Occipital lobe (tissue), 2 donors: ENCODE results near the gene LMBRD2. TPM values are rescaled to one million over a fixed set of nuclear protein-coding genes. Genes with fewer than 3 reads are reported as not detected.

Experiments used
- DNase-seq: peaks from one replicate; lab custom pipeline; 2025; lab: John Stamatoyannopoulos, UW
- total RNA-seq: library from RNA; depleted of rRNA; stranded (reverse); fragments of >200 nt; gene quantifications from one replicate; pipeline ENCODE4 v1.2.3, GENCODE V29; 2014

LMBRD2 gene
- total RNA-seq, 1 donor from 2014 or later = 85.8 TPM

GRCh38 chr5:36108758-36109460, 42.8 kb downstream of the LMBRD2 start:
- DNase-seq = no peak

GRCh38 chr5:36105819-36106218, 45.9 kb downstream of the LMBRD2 start:
- DNase-seq = no peak

GRCh38 chr5:36099748-36100147, 51.9 kb downstream of the LMBRD2 start:
- DNase-seq = no peak

DNA sequence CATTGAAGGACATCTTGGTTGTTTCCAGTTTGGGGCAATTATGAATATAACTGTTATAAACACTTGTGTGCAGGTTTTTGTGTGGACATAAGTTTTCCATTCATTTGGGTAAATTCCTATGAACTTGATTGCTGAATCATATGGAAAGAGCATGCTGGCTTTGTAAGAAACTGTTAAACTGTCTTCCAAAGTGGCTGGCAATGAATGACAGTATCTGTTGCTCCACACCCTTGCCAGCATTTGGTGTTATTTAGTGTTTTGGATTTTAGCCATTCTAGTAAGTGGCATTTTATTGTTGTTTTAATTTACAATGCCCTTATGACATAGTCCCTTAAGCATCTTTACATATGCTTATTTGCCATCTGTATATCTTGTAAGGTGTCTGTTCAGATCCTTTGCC, 55.2 kb downstream of the LMBRD2 start:
- no peak for DNase-seq

DNA sequence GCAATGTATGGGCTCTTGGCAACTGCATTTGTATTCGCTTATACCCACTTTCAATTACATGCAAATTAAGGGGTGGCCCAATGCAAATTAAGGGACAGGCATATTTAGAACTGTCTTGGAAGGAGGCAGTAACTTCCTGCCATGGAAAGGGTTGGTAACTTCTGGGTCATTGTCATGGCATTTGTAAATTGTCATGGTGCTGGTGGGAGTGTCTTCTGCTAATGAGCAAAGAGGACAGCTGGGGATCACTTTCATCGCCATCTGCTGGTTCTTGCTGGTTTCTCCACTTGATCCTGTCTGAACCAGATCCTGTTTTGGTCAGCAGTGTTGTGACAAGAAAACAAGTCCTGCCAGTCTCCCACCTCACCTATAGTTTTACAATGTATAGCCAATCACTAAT, 61.7 kb downstream of the LMBRD2 start:
- DNase-seq = no peak

GRCh38 chr5:36079200-36079781, 72.4 kb downstream of the LMBRD2 start:
- DNase-seq = no peak

- DNase-seq = no peak
Measured at GRCh38 chr5:36078430-36078829, 73.3 kb downstream of the LMBRD2 start.

DNA sequence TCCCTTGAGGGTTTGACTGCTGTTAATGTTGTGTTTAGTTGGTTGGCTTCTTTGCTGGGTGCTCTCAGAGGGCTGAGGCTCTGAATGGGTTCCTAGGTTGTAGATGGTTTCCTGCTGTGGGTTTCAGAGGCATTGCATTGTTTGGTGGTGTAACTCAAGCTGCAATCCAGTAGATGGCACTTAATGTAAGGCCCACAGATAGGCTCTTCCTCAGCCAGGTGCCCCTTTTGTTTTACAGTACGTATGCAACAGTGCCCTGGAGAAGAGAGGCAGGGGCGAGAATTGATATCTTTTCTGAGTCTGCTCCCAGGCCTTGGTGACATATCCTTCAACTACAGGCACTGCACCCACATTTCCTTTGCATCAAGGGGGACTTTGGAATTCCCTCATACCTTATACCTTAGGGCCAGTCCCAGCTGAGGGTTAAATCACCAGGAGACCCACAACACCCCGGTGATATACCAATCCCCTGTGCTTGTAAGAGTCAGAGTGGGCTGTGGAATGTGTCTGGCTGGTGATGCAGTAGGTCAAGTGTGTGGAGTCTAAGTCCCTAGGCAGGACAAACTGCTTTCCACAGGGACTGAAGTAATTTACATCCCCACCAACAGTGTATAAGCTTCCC, 78.0 kb downstream of the LMBRD2 start:
- no peak for DNase-seq

- no peak for DNase-seq
Measured at GRCh38 chr5:36070687-36071571, 80.8 kb downstream of the LMBRD2 start.

DNA sequence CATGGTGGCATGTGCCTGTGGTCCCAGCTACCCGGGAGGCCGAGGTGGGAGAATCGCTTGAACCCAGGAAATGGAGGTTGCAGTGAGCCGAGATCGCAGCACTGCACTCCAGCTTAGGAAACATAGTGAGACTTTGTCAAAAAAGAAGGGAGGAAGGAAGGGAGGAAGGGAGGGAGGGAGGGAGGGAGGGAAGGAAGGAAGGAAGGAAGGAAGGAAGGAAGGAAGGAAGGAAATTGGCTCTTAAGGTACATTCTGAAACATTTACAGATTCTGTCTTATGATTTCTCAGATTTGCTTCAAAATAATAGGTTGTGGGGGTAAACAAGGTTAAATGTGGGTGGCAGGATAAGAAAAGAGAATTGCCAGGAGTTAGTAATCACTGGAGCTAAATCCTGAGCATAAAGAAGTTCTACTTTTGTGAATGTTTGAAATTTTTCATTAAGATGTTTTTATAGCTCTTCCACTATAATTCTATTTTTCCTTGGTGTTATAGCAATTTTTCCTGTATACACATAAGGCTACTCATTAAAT, 82.9 kb downstream of the LMBRD2 start:
- no peak for DNase-seq

DNA sequence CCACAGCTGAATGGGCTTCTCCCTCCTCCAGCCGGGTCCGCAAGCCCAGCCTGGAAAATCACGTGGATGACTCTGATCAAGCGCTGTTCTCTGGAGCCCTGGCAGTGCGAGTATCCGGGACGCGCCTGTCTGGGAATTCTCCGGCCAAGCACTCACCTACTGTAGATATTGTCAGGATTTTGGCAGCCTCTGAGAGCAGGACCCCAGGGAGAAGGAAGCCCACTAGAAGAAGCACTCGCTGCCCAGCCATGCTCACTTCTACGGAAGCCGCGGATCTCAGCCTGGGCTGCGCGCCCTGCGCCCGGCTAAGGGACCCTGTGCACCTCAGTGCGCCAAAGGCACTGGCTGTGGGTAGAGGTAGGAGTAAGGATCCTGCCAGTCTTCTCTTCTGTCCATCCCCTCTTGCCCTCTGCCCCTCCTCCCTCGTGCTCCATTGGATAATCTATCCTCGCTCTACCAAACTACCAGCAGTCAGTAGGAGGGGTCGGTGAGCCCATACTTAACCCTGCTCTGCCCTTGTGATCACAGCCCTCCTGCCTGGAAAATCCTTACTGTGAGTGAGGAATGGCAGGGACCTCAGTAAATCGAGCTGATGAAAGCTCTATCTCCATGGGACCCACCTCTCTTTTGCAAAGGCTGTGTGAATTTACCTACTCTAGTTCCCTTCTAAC, 85.0 kb downstream of the LMBRD2 start, which contains the start of gene UGT3A2:
TSS of gene UGT3A2 (minus strand) at position 343 of the 671 bp plus-strand sequence. CDS start at position 250, 93 bp downstream.
- no peak for DNase-seq

DNA sequence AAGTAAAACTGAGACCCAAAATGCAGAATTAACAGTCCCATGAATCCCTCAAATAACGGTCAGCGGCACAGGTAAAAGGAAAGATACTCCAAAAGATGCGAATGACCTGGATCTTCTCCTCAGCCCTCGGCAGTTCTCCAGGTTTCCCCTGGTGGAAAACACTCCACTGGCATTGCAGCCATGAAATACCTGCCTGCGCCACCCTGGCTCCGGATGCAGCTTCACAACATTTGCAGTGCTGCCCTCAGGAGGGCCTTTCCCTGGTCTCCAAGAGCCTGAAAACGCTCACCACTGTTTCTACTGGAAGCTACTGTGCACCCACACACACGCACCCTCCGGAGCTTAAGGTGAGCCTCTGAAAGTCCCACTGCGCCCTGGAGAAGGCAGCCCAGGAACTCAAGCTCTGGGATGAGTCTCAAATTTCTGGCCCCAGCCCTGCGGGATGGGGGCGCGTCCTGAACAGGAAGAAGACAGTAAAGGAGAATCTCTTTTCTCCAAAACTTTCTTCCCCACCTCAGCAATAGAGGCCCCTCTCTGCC, 85.6 kb downstream of the LMBRD2 start:
- DNase-seq = no peak

- no peak for DNase-seq
Measured at GRCh38 chr5:36060420-36060887, 91.2 kb downstream of the LMBRD2 start.

GRCh38 chr5:36059571-36060419, 91.9 kb downstream of the LMBRD2 start:
- no peak for DNase-seq

DNA sequence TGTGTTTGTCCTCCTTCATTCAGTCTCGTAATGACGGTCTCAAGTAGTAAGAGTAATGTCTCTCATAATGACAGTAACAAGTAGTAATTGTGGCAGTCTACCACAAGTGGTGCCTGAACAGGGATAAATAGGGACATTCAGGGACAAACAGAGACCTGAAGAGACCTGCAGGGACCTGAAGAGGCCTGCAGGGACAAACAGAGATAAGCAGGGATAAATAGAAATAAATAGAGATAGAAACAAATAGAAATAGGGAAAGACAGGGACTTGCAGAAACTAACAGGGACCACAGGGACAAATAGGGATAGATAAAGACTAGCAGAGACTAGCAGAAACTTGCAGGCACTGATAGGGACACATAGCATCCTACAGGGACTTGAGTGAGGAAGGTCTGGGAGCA, 92.9 kb downstream of the LMBRD2 start:
- DNase-seq = no peak

GRCh38 chr5:36057386-36057785, 94.3 kb downstream of the LMBRD2 start:
- DNase-seq = no peak

DNA sequence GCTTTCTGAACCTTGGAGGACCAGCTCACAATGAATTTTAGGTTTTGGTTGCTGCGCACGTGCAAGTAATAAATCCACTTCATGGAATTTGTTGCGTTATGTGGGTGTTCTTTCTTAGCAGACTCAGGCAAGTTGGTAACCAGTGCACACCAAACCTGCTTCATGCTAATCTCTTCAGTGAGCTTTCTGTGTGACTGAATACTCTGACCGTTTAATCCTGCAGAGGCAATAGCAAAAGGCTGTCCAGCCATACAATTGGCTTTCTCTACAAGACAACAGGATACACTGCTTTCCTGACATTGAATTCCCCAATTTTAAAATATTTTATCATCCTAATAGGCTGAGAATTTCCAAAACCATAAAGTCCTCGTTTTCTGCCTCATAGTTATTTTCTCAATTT, 95.3 kb downstream of the LMBRD2 start:
- DNase-seq = no peak

DNA sequence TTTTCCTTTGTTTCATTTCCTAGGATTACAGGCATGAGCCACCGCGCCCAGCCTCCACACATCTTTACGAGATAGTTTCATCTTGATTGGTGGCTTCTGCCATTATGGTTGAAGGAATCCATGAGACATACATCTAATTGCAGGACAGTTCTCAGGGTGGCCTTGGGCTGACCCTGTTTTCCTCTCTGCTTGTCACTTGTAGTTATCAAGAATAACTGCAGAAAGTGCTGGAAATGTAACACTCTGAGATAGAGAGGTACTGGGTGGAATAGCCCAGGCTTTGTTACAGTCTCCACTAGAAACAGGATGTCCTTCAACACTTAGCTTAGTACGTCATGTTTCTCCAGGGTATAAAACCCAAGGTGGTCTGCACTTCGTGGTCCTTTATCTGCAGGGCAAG, 95.7 kb downstream of the LMBRD2 start:
- no peak for DNase-seq

- no peak for DNase-seq
Measured at GRCh38 chr5:36054647-36055046, 97.0 kb downstream of the LMBRD2 start.

DNA sequence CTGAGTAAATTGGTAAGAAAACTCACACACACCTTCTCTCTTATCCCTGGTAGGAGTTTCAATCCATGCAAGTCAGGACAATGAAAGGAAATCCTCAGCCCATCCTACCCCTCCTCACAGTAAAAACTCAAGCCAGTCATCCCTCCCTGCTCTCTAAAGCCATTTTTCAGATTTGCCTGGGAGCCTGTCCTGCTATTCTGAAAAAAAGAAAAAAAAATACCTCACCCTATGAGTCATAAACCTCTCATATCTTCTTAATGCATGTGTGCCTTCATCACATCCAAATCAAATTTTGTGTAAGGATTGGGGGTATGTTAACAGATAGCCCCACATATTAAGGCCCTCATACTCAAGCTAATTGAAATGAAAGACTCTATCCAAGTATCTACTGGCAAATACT, 99.1 kb downstream of the LMBRD2 start:
- DNase-seq = no peak
